ENCODE data around the gene C17orf114.
A peak's percentile ranks its signal among the peaks of the same experiment; 100 is the strongest.

The C17orf114 gene

DNA sequence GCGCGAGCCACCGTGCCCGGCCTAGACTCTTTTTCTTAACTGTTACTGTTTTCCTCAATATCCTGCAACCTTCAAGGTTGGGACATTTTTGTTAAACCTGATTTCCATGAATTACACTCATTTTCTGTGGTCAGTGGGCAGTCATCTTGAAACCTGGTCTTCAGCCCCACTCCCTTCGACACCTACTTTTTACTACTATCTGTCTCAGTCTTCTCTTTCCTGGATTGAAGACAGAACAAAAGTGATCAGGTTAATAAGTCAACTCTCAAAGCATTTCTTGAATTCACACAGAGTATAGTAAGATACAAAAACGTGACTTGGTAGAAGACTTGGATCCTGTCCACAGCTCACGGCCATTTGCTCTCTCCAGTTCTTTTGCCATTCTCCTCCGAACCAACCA, 37.1 kb upstream of the C17orf114 start:
- no peak overlapping the region for H3K27ac Mint-ChIP-seq (ENCODE audit: unreplicated experiment)
- H3K4me1 Mint-ChIP-seq (ENCODE audit: unreplicated experiment): peaks cover 43% of the 10 kb centered on the region
- peaks cover 10% of the 10 kb centered on the region for H3K36me3 Mint-ChIP-seq (ENCODE audit: low read depth, unreplicated experiment)
- H3K9me3 Mint-ChIP-seq (ENCODE audit: unreplicated experiment): no peaks in the 10 kb centered on the region
- TF ChIP-seq, protein P1, sequence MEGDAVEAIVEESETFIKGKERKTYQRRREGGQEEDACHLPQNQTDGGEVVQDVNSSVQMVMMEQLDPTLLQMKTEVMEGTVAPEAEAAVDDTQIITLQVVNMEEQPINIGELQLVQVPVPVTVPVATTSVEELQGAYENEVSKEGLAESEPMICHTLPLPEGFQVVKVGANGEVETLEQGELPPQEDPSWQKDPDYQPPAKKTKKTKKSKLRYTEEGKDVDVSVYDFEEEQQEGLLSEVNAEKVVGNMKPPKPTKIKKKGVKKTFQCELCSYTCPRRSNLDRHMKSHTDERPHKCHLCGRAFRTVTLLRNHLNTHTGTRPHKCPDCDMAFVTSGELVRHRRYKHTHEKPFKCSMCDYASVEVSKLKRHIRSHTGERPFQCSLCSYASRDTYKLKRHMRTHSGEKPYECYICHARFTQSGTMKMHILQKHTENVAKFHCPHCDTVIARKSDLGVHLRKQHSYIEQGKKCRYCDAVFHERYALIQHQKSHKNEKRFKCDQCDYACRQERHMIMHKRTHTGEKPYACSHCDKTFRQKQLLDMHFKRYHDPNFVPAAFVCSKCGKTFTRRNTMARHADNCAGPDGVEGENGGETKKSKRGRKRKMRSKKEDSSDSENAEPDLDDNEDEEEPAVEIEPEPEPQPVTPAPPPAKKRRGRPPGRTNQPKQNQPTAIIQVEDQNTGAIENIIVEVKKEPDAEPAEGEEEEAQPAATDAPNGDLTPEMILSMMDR (IDR thresholded peaks at IDR 0.05; ENCODE audit: unreplicated experiment): no peak
- H3K27me3 Mint-ChIP-seq (ENCODE audit: unreplicated experiment): peaks cover 4% of the 10 kb centered on the region
- no peak for DNase-seq (ENCODE audit: low spot score)
- H3K4me3 Mint-ChIP-seq (ENCODE audit: unreplicated experiment): no peak overlapping the region

DNA sequence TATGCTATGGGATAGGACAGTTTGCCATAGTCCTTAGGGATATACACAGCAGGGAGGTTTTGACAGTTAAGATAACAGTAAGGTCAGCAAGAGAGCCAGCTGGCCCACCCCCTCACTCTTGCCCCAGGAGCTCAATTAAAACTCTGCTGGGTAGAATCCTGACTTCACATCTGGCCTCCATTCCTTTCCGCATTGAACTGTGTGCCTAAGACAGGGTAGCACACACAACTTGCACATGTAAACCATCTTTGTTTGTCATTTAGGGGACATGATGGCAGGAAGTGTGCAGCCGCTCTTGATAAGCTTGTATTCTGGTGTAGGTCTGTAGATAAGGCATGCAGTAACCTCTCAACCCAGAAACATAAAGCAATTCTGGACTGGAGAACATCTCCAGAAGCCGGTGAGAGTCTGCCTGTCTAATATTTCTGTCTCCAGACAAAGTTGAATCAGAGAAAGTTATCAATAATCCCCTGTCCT, 36.2 kb upstream of the C17orf114 start:
- H3K27me3 Mint-ChIP-seq (ENCODE audit: unreplicated experiment): peaks cover 4% of the 10 kb centered on the region
- no peak for DNase-seq (ENCODE audit: low spot score)
- H3K9me3 Mint-ChIP-seq (ENCODE audit: unreplicated experiment): no peaks in the 10 kb centered on the region
- peaks cover 16% of the 10 kb centered on the region for H3K36me3 Mint-ChIP-seq (ENCODE audit: low read depth, unreplicated experiment)
- no peak overlapping the region for H3K27ac Mint-ChIP-seq (ENCODE audit: unreplicated experiment)
- peak overlapping the region; percentile 23 for H3K4me3 Mint-ChIP-seq (ENCODE audit: unreplicated experiment)
- TF ChIP-seq, protein P1 (IDR thresholded peaks at IDR 0.05; ENCODE audit: unreplicated experiment): no peak
- peaks cover 49% of the 10 kb centered on the region for H3K4me1 Mint-ChIP-seq (ENCODE audit: unreplicated experiment)

DNA sequence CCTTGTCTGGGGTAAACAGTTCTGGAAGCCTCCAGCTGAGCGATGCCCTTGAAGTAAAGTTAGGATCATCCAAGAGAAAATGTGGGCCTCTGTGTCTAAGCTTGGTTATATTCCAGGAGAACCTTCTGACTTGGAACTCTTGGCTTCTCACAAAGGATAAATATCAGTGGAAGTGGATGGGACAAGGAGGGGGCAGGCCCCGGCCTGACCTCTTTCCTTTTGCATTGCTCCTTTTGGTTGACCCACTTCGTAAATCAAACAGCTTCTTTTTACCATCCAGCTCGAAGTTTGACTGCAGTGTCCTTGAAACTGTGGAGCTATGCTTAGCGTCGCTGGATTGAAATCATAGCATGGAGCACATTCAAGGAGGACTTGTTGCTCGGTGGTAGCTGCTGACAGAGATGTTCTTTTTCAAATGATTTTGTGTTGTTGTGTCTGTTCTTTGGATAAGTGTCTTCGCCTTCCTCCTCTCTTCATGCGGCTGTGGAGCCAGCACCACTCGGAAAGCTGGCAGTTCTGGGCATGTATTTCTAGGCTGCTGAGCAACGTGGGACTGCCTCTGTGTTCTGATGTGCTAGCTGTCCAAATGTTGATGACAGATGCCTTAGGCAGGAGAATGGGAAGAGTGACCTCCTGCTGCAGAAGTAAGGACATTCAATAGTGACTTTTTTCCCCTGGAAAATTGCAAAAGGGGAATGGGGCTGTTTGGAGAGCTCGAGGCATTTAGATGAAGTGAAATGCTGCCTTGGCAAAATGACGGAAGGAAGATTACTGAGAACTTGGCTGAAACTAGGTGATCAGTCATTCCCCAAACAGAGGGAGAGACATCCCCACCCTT, 35.6 kb upstream of the C17orf114 start:
- TF ChIP-seq, protein P1 (IDR thresholded peaks at IDR 0.05; ENCODE audit: unreplicated experiment): no peak
- peaks cover 16% of the 10 kb centered on the region for H3K36me3 Mint-ChIP-seq (ENCODE audit: low read depth, unreplicated experiment)
- H3K4me1 Mint-ChIP-seq (ENCODE audit: unreplicated experiment): peaks cover 50% of the 10 kb centered on the region
- peaks cover 4% of the 10 kb centered on the region for H3K27me3 Mint-ChIP-seq (ENCODE audit: unreplicated experiment)
- no peaks in the 10 kb centered on the region for H3K9me3 Mint-ChIP-seq (ENCODE audit: unreplicated experiment)
- H3K27ac Mint-ChIP-seq (ENCODE audit: unreplicated experiment): peak overlapping the region; percentile 55
- peak overlapping the region; percentile 23 for H3K4me3 Mint-ChIP-seq (ENCODE audit: unreplicated experiment)
- DNase-seq (ENCODE audit: low spot score): no peak

DNA sequence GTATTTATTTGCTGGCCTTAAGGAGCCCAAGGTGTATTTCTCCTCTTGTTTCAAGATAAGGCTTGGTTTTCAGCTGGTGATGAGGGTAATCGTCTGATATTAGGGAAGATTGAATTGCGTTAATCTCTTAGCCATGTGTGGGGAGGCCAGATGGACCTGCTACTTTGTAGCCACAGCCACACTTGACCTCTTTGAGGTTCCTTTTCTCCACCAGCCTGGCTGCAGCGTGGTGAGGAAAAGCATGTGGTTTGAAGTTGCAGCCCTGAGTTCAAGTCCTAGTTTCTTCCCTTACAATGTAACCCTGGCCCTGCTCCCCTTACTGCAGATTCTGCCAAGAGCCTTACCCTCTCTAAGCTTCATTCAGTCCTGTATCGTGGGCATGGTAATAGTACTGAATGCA, 34.1 kb upstream of the C17orf114 start:
- no peak for DNase-seq (ENCODE audit: low spot score)
- Mint-ChIP-seq H3K27me3 (ENCODE audit: unreplicated experiment) (peaks cover 4% of the 10 kb centered on the region), H3K36me3 (ENCODE audit: low read depth, unreplicated experiment) (peaks cover 16% of the 10 kb centered on the region), H3K4me3 (ENCODE audit: unreplicated experiment) (peak overlapping the region; percentile 71), H3K9me3 (ENCODE audit: unreplicated experiment) (no peaks in the 10 kb centered on the region), H3K27ac (ENCODE audit: unreplicated experiment) (no peak overlapping the region), H3K4me1 (ENCODE audit: unreplicated experiment) (peaks cover 50% of the 10 kb centered on the region)
- TF ChIP-seq, protein P1 (IDR thresholded peaks at IDR 0.05; ENCODE audit: unreplicated experiment): no peak

DNA sequence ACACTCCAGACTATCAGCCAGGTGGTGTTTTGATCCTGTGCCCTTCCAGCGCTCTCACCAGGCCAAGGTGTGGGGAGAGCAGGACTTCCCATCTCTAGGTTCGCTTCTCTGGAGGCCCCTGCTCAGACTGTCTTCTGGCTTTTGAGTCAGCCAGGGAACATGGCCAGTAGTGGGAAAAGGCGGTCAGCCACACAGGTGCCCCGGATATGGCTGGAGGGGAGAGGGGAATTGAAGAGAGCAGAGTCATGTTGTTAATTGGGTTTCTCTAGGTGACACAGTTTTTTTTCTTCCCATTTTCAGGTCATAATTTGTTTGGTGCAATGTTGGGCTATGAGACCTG, 32.5 kb upstream of the C17orf114 start:
- Mint-ChIP-seq H3K27me3 (ENCODE audit: unreplicated experiment) (peaks cover 1% of the 10 kb centered on the region), H3K9me3 (ENCODE audit: unreplicated experiment) (no peaks in the 10 kb centered on the region), H3K4me3 (ENCODE audit: unreplicated experiment) (peak overlapping the region; percentile 97), H3K4me1 (ENCODE audit: unreplicated experiment) (peaks cover 39% of the 10 kb centered on the region), H3K27ac (ENCODE audit: unreplicated experiment) (no peak overlapping the region), H3K36me3 (ENCODE audit: low read depth, unreplicated experiment) (peaks cover 16% of the 10 kb centered on the region)
- TF ChIP-seq, protein P1 (IDR thresholded peaks at IDR 0.05; ENCODE audit: unreplicated experiment): no peak
- no peak for DNase-seq (ENCODE audit: low spot score)
